Colonic mucosa (tissue), 4 donors: ENCODE results near the gene ROBO1. TPM values are rescaled to one million over a fixed set of nuclear protein-coding genes. Genes with fewer than 3 reads are reported as not detected.

Experiments used
- DNase-seq: peaks from one replicate; pipeline ENCODE4 v3.0.0-alpha.2; 2020
- H3K27ac ChIP-seq: fragments of 200-600 bp; one replicate; pipeline ENCODE4 v1.8.0; 2021
- H3K27me3 ChIP-seq: fragments of 200-600 bp; one replicate; pipeline ENCODE4 v1.8.0; 2021
- H3K36me3 ChIP-seq: fragments of 200-600 bp; one replicate; pipeline ENCODE4 v1.8.0; 2021
- H3K4me1 ChIP-seq: fragments of 200-600 bp; one replicate; pipeline ENCODE4 v1.8.0; 2021; ENCODE audit warnings: mild to moderate bottlenecking
- H3K4me3 ChIP-seq: fragments of 200-600 bp; one replicate; pipeline ENCODE4 v1.8.0; 2021
- H3K9ac ChIP-seq, 2 donors: one replicate each; pipeline ENCODE4 v1.7.0; 2013; ENCODE audit warnings: control low read depth in 2 of 2, low read depth in 2 of 2, low read length in 2 of 2
- H3K9me3 ChIP-seq: fragments of 200-600 bp; one replicate; pipeline ENCODE4 v1.8.0; 2021
- CTCF ChIP-seq: fragments of 200-600 bp; IDR thresholded peaks from one replicate; pipeline ENCODE4 v1.8.0; 2022; ENCODE audit warnings: antibody characterized with exemption, mild to moderate bottlenecking
- intact Hi-C: fragments of 100-400 bp; cut with DNase I; formaldehyde crosslinking; loops from one replicate; pipeline ENCODE4 v1.14.1; 2022
- total RNA-seq, 2 donors: library from RNA; stranded (reverse); fragmentation: NEBNext Ultra II Directional in 1 of 2; extraction: Animal tissue kit (Norgen Biotek cat#: 25700) in 1 of 2; gene quantifications; one replicate each; pipeline ENCODE4 v1.2.1, GENCODE V29; 2021
- donor health status: healthy.
- donor health status: DM: no; HTN: no; CAD: no.
- donor health status: DM: no; HTN: no; CAD: no.

Gene ROBO1
- total RNA-seq, 2 donors from 2014 or later, result 8.1 to 9.4 TPM

- Histone ChIP-seq H3K4me3 (no peak overlapping the region), H3K27ac (no peak overlapping the region), H3K9me3 (no peaks in the 10 kb centered on the region), H3K36me3 (no peaks in the 10 kb centered on the region), H3K27me3 (no peaks in the 10 kb centered on the region), H3K9ac (no peak overlapping the region), H3K4me1 (no peaks in the 10 kb centered on the region)
- DNase-seq, result no peak
- intact Hi-C loops, result no loop called here
- no peak for TF ChIP-seq CTCF
Measured at GRCh38 chr3:79170021-79170420, 597.8 kb downstream of the ROBO1 start.

- Histone ChIP-seq H3K27ac (no peak overlapping the region), H3K4me3 (no peak overlapping the region), H3K36me3 (no peaks in the 10 kb centered on the region), H3K4me1 (no peaks in the 10 kb centered on the region), H3K9ac (no peak overlapping the region), H3K9me3 (no peaks in the 10 kb centered on the region), H3K27me3 (no peaks in the 10 kb centered on the region)
- no peak for TF ChIP-seq CTCF
- intact Hi-C loops, result no loop called here
- no peak for DNase-seq
Measured at GRCh38 chr3:79167651-79168416, 600.0 kb downstream of the ROBO1 start.

- no peak for TF ChIP-seq CTCF
- Histone ChIP-seq H3K27me3 (no peaks in the 10 kb centered on the region), H3K9me3 (no peaks in the 10 kb centered on the region), H3K36me3 (no peaks in the 10 kb centered on the region), H3K27ac (no peak overlapping the region), H3K4me3 (no peak overlapping the region), H3K9ac (no peak overlapping the region), H3K4me1 (no peaks in the 10 kb centered on the region)
- DNase-seq, result no peak
- intact Hi-C loops, result no loop called here
Measured at GRCh38 chr3:79162653-79163052, 605.1 kb downstream of the ROBO1 start.

- no peak overlapping the region for H3K9ac ChIP-seq
- intact Hi-C loops, result no loop called here
- TF ChIP-seq CTCF, result no peak
- no peak overlapping the region for H3K4me3 ChIP-seq
- H3K27ac ChIP-seq, result no peak overlapping the region
- H3K27me3 ChIP-seq, result no peaks in the 10 kb centered on the region
- H3K9me3 ChIP-seq, result no peaks in the 10 kb centered on the region
- no peak for DNase-seq
- no peaks in the 10 kb centered on the region for H3K4me1 ChIP-seq
- H3K36me3 ChIP-seq, result no peaks in the 10 kb centered on the region
Measured at GRCh38 chr3:79161941-79162340, 605.9 kb downstream of the ROBO1 start.

- no peaks in the 10 kb centered on the region for H3K36me3 ChIP-seq
- intact Hi-C loops, result no loop called here
- DNase-seq, result no peak
- H3K4me1 ChIP-seq, result no peaks in the 10 kb centered on the region
- TF ChIP-seq CTCF, result no peak
- H3K9me3 ChIP-seq, result no peaks in the 10 kb centered on the region
- H3K27ac ChIP-seq, result no peak overlapping the region
- no peak overlapping the region for H3K4me3 ChIP-seq
- H3K9ac ChIP-seq, result no peak overlapping the region
- H3K27me3 ChIP-seq, result no peaks in the 10 kb centered on the region
Measured at GRCh38 chr3:79160421-79160820, 607.4 kb downstream of the ROBO1 start.
